Adrenal gland (tissue), 5 donors: ENCODE measurements around the gene CYP4F12.

Experiments
- POLR2A ChIP-seq, 2 donors: fragments of 450-650 bp; IDR thresholded peaks; one replicate each; pipeline ENCODE4 v1.6.1; 2017; ENCODE audit warnings: antibody characterized with exemption in 2 of 2, mild to moderate bottlenecking in 2 of 2, moderate library complexity in 1 of 2
- TF ChIP-seq, protein P1 (sequence below), 6 experiments: fragments of 450-650 bp in 4 of 6; fragments of 200-600 bp in 2 of 6; sonication (generic) in 1 of 6; IDR thresholded peaks; 1 replicate in 5 of 6; 2 replicates in 1 of 6; pipeline versions ENCODE4 v1.5.1 to v1.8.0; 2016 to 2021; ENCODE audit warnings: antibody characterized with exemption in 6 of 6, mild to moderate bottlenecking in 2 of 6, moderate library complexity in 1 of 6
- donor health status: DM: no; HTN: no; CAD: no.

DNA sequence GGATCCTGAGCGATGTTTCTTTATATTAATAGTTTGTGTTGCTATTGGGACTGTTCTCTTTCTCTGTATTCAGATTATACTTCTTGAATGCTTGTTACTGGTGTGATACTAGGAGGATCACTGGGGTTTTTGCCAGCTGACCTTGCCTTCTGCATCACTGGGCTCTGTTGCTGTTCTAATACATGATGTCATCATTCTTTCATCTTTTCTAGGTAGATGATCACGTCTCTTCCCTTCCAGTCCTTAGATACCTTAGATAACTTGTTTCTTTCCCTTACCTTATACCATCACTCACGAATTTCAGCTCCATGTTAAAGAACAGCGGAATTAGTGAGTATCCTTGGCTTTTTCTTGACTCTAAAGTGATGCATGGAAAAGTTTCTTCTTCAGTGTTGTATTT, 64.8 kb downstream of the CYP4F12 start, which contains the start of gene OR10H3:
- TF ChIP-seq, protein P1, sequence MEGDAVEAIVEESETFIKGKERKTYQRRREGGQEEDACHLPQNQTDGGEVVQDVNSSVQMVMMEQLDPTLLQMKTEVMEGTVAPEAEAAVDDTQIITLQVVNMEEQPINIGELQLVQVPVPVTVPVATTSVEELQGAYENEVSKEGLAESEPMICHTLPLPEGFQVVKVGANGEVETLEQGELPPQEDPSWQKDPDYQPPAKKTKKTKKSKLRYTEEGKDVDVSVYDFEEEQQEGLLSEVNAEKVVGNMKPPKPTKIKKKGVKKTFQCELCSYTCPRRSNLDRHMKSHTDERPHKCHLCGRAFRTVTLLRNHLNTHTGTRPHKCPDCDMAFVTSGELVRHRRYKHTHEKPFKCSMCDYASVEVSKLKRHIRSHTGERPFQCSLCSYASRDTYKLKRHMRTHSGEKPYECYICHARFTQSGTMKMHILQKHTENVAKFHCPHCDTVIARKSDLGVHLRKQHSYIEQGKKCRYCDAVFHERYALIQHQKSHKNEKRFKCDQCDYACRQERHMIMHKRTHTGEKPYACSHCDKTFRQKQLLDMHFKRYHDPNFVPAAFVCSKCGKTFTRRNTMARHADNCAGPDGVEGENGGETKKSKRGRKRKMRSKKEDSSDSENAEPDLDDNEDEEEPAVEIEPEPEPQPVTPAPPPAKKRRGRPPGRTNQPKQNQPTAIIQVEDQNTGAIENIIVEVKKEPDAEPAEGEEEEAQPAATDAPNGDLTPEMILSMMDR (IDR thresholded peaks at IDR 0.05): no peak
- no peak for TF ChIP-seq POLR2A (IDR thresholded peaks at IDR 0.05)
